Amniotic epithelial cell (primary cell): ENCODE results near the gene ETFA.
"Not testable (repeated sequence)": the region's sequence is repeated elsewhere in the genome, so short reads cannot be mapped to it uniquely, and the experiment has no call there.

Source experiments
- DNase-seq: peaks from one replicate; pipeline ENCODE4 v3.0.0-alpha.2; 2010; ENCODE audit warnings: low read depth

ETFA gene

DNA sequence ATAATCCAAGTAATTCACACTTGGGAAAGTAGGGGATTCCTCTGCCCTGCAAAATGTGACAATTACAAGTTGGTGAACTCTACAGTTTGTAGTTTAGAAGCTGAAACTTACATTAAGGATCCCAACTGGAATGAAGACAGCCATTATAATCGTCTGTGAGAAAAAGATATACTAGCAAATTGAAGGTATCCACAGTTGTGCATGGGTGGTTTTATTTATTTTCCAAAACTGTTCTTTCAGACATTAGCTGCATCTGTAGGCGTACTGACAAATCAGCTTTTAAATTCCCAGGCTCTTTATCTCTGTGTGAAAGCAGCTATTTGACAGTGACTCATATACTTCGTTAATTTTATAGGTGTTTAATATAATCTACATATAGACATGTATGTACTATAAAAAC lies 12.8 kb upstream of the ETFA start:
- no peak for DNase-seq

GRCh38 chr15:76321602-76322001 lies 10.3 kb upstream of the ETFA start:
- DNase-seq = no peak

GRCh38 chr15:76321171-76321570 lies 9.9 kb upstream of the ETFA start:
- DNase-seq = no peak

DNA sequence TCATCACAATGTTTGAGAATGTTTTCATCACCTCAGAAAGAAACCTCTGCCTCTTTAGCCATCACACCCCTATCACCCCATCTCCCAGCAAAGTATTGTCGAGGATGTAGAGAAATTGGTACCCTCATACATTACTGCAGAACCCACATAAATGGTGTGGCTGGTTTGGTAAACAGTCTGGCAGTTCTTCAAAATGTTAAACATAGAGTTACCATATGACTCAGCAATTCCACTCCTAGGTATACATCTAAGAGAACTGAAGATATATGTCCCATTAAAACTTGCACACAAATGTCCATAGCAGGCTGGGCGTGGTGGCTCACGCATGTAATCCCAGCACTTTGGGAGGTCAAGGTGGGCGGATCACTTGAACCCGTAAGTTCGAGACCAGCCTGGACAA lies 8.7 kb upstream of the ETFA start:
- no peak for DNase-seq

GRCh38 chr15:76313731-76314130 lies 2.5 kb upstream of the ETFA start:
- no peak for DNase-seq

DNA sequence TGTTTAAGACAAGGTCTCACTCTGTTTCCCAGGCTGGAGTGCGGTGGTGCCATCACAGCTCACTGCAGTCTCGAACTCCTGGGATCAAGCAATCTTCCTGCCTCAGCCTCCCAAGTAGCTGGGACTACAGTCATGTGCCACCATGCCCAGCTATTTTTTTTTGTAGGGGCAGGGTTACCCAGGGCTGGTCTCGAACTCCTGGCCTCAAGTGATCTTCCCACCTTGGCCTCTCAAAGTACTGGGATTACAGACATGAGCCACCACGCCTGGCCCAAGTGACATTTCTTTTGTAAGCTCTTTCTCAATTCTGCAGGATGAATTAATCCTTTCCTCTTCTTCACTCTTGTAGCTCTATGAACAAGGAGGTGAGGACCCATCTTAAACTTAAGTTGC lies 1.9 kb upstream of the ETFA start:
- DNase-seq = not testable (repeated sequence)

DNA sequence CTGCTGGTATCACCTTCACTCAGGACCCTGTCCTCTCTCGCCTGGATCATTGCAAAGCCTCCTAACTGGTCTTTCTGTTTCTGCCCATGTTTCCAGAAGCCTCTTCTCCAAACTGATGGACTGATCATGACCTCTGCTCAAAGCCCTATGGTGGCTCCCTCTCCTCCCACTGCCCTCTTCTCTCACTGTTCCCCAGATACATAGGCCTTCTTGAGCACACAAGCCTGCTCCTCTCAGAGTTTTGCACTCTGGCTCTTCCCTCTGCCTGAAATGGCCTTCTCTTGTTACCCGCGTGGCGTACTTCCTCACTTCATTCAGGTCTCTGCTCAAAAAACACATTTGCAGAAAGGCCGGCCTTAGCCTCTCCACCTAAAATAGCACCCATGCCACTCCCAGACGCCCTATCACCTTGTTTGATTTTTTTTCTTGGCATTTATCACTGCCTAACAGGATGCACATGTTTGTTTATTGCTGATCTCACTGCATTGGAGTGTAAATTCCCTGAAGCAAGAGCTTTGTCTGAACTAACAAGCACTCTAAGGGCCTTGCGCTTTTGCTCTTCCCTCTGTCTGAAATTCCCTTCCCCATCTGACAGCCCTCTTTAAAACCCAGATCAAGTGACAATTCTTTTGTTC lies 1.4 kb upstream of the ETFA start:
- no peak for DNase-seq

DNA sequence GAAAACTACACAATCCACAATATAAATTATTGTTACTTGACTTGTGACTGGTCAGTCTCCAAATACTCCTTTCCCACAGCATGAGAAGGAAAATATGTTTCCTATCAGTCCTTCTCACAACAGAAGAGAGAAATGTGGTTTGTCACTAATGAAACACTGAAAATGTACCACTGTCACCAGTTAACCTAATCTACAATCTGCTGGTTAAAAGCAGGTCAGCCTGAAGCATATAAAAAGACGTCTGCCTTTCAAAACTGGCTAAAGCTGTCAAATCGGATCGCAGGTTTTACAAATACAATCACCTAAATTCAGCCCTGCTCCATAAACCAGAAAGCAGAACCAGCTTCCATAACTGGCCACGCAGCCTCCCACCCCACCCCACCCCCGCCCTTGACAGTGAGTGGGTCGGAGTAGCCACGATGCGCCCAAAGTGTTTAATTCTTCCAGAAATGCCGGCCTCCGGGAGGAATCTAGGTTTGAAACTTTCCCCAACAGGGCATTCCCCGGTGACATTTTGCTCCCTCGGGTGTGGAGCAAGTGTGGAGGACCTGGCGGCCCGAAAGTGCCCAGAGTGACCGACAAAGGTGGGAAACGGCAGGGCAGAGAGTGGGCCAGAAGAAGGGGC lies 682 bp downstream of the ETFA start:
- DNase-seq = peak; percentile 8

DNA sequence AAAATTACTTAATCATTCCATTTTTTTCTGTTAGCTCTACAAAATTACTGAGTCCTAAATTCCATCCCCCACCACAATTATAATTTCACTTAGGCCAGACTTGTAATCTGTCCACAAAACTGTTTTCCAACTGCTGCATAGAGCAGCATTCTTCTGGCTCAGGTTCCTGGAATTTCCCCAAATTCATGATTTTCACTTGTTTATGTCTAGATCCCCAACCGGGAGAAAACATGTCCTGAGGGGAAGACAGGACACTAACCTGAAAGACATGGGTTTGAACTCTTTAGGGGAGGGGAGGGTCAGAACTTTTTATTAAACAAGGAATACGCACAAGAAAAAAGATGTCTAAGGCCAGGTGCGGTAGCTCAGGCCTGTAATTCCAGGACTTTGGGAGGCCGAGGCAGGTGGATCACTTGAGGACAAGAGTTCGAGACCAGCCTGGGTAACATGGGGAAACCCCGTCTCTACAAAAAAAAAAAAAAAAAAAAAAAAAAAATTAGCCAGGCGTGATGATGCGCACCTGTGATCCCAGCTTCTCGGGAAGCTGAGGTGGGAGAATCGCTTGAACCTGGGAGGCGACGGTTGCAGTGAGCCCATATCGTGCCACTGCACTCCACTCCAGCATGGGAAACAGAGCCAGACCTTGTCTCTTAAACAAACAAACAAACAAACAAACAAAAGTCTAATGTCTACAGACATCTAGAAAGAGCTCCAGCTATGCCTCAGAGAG lies 1.5 kb downstream of the ETFA start:
- DNase-seq = peak; percentile 11

DNA sequence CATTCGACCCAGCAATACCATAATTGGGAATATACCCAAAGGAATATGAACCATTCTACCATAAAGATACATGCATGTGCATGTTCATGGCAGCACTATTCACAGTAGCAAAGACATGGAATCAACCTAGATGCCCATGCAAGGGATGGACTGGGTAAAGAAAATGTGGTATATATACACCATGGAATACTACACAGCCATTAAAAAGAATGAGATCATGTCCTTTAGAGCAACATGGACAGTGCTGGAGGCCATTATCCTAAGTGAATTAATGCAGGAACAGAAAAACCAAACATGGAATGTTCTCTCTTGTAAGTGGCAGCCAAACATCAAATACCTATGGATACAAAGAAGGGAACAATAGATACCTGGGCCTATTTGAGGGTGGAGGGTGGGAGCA lies 7.4 kb downstream of the ETFA start:
- DNase-seq = no peak

DNA sequence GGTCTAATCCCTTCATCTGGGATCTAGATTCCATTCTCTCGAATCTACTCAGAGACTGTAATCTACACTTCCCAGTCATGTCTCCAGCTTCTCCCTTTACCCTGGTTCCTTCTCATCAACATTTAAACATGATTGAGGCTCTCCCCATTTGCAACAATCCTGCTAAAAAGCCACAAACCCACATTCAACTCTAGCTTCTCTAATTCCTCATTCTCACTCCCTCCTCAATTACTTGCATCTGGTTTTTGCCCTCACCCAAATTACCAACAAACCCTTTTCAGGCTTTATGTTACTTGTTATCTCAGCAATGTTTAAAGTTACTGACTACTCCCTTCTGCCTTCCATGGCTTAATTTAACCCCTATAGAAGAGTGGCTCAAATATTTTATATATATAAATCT lies 11.5 kb downstream of the ETFA start:
- no peak for DNase-seq

DNA sequence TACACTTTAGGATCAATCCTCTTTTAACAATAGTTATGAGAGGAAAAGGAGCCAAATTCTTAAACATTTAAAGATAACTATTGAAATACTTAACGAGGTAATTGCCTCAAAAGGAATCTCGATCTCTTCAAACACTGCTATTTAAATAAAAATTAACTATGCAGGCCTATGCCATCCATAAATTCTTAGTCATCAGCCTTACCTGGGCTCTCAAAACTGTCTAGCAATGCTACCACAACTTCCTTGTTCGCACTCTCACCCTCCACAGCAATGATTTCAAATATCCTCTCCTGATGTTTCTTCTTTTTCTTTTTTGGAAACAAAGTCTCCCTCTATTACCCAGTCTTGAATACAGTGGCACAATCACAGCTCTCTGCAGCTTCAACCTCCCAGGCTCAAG lies 12.3 kb downstream of the ETFA start:
- no peak for DNase-seq

- DNase-seq = not testable (repeated sequence)
Measured at GRCh38 chr15:76297951-76298350, 13.3 kb downstream of the ETFA start.

GRCh38 chr15:76296849-76297248 lies 14.4 kb downstream of the ETFA start:
- DNase-seq = no peak

- DNase-seq = not testable (repeated sequence)
Measured at GRCh38 chr15:76294463-76294862, 16.8 kb downstream of the ETFA start.

GRCh38 chr15:76293361-76293760 lies 17.9 kb downstream of the ETFA start:
- peak; percentile 33 for DNase-seq

- DNase-seq = peak; percentile 39
Measured at GRCh38 chr15:76289582-76289981, 21.7 kb downstream of the ETFA start.

DNA sequence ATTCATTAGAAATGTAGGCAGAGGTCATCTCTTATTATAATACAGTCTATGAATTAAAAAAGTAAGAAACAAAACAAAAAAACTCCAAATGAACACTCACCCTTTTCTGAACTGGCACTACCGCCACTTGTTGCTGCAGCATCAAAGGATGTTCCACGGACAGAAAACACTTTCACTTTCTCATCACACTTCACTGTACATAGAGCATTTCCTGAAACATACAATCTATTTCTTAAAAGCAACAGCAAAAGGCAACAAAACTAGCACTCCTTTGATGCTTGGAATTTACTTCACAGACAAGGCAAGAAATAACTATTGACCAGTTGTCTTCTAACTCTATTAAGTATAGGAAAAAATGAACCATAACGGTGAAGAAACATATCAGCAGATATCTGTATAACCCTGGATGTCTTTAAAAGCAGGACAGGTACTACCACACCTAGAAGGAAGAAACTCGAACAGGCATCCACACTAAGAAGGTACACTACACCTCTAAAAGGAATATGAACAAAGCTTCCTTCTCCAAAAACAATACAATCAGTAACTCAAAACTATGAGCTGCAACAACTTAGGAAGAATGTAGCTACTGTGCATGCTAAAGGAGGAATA lies 24.9 kb downstream of the ETFA start:
- no peak for DNase-seq

GRCh38 chr15:76285241-76285825 lies 25.9 kb downstream of the ETFA start:
- peak; percentile 9 for DNase-seq

DNA sequence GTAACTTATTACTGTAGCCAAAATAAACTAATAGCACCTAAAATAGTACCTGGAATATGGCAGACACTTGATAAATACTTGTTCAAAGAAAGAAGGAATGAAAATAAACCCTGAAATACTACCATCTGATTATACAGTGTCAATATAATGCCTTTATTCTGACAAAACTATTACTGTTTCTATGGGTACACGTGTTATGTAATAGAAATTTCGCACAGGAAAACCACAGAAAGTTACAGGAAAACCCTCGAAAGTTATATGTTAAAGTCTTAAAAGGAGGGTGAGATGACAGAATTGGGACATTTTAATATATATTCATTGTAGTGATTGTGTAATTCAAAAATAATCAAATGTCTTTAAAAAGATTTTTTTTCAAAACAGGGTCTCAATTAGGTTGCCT lies 28.8 kb downstream of the ETFA start:
- DNase-seq = no peak

GRCh38 chr15:76278651-76279050 lies 32.6 kb downstream of the ETFA start:
- no peak for DNase-seq

DNA sequence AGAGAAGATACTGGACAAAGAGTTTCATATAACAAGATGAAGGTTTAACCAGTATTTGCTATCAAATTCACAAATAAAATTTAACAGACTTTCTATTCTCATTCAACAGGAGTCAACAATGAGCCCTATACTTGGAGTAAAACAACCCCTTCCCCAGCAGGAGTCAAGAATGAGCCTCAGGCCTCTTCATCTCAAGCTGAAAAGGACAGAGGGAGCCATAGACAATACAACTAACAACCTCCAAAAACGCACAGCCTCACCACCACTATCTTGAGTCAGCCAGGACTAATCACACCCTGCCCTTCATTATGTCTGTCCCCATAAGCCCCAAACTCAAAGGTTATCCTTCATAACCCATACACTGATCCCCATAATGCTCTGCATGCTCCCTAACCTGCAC lies 36.4 kb downstream of the ETFA start:
- no peak for DNase-seq

DNA sequence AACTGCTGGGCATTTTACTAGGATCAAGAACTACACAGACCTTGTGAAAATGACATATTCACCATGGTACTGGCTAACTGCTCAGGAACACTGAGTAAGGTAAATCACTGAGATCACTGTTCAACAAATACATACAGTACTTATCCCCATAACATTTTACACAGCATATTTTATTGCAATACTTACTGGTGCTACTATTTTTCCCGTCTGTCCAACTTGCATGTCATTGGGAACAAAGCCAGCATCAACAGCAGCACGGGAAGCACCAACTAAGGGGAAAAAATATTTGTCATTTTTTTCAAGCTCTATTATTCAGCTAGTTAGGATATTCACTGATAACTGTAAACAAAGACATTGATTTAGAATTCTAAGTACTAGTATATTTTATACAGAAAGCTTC lies 37.0 kb downstream of the ETFA start:
- DNase-seq = no peak
